Suprapubic skin (tissue), 4 donors: ENCODE results near the gene SCLT1. TPM values are rescaled to one million over a fixed set of nuclear protein-coding genes. Genes with fewer than 3 reads are reported as not detected.

Experiments used
- DNase-seq, 2 donors: peaks; one replicate each; pipeline ENCODE4 v3.0.0-alpha.2; 2019; ENCODE audit warnings: low spot score in 2 of 2
- H3K27ac ChIP-seq: fragments of 200-600 bp; sonication (generic); one replicate; pipeline ENCODE4 v1.5.1; 2019
- H3K27me3 ChIP-seq: fragments of 200-600 bp; sonication (generic); one replicate; pipeline ENCODE4 v1.5.1; 2019
- H3K36me3 ChIP-seq: fragments of 200-600 bp; sonication (generic); one replicate; pipeline ENCODE4 v1.5.1; 2019
- H3K4me1 ChIP-seq: fragments of 200-600 bp; sonication (generic); one replicate; pipeline ENCODE4 v1.5.1; 2019
- H3K4me3 ChIP-seq: fragments of 200-600 bp; sonication (generic); one replicate; pipeline ENCODE4 v1.5.1; 2019; ENCODE audit warnings: mild to moderate bottlenecking
- H3K9me3 ChIP-seq: fragments of 200-600 bp; sonication (generic); one replicate; pipeline ENCODE4 v1.5.1; 2019
- EP300 ChIP-seq: sonication (generic); formaldehyde crosslinking; IDR thresholded peaks from one replicate; pipeline ENCODE4 v1.6.1; 2017; ENCODE audit warnings: antibody characterized with exemption
- POLR2A ChIP-seq, 2 donors: fragments of 450-650 bp; IDR thresholded peaks; one replicate each; pipeline ENCODE4 v1.6.1; 2017; ENCODE audit warnings: antibody characterized with exemption in 2 of 2, mild to moderate bottlenecking in 2 of 2, moderate library complexity in 2 of 2
- POLR2AphosphoS5 ChIP-seq, 3 donors: sonication (generic); formaldehyde crosslinking; IDR thresholded peaks; one replicate each; pipeline ENCODE4 v1.6.1; 2017; ENCODE audit warnings: antibody characterized with exemption in 3 of 3
- WGBS: methylation state at CpG from one replicate; pipeline ENCODE4 v1.1.5; 2018; 5-methylcytosine and 5-hydroxymethylcytosine counted together
- total RNA-seq, 4 donors: library from RNA; depleted of rRNA; stranded (reverse); fragments of >200 nt; gene quantifications; one replicate each; pipeline ENCODE4 v1.1.0, GENCODE V29; 2016
- TF ChIP-seq, protein P1 (sequence below), 2 donors: fragments of 200-600 bp in 1 of 2; fragments of 450-650 bp in 1 of 2; sonication (generic) in 1 of 2; IDR thresholded peaks; one replicate each; pipeline ENCODE4 v1.5.1; 2016 to 2019; ENCODE audit warnings: antibody characterized with exemption in 2 of 2, mild to moderate bottlenecking in 1 of 2, moderate library complexity in 1 of 2

The SCLT1 gene
- total RNA-seq, 4 donors from 2014 or later = 7.6 to 17.2 (median 9.6) TPM

DNA sequence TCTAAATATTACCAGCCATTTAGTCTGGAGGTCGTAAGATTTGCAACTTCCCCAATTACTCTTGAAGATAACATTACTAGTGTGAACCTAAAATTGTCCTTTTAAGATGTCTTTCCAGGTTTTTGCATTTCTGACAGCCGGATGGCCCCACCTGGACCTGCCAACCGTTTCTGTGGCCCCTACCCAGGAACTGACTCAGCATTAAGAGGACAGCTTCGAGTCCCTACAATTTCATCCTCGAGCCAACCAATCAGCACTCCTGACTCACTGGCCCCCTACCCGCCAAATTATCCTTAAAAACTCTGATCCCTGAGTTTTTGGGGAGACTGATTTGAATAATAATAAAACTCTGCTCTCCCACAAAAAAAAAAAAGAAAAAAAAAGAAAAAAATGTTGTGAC is 112.0 kb downstream of the SCLT1 start:
- H3K9me3 ChIP-seq = no peaks in the 10 kb centered on the region
- H3K27ac ChIP-seq = no peak overlapping the region
- H3K4me1 ChIP-seq = no peaks in the 10 kb centered on the region
- no peaks in the 10 kb centered on the region for H3K27me3 ChIP-seq
- H3K4me3 ChIP-seq = no peak overlapping the region
- TF ChIP-seq POLR2AphosphoS5 (IDR thresholded peaks at IDR 0.05) (no peak), POLR2A (IDR thresholded peaks at IDR 0.05) (no peak), EP300 (no peak)
- TF ChIP-seq, protein P1, sequence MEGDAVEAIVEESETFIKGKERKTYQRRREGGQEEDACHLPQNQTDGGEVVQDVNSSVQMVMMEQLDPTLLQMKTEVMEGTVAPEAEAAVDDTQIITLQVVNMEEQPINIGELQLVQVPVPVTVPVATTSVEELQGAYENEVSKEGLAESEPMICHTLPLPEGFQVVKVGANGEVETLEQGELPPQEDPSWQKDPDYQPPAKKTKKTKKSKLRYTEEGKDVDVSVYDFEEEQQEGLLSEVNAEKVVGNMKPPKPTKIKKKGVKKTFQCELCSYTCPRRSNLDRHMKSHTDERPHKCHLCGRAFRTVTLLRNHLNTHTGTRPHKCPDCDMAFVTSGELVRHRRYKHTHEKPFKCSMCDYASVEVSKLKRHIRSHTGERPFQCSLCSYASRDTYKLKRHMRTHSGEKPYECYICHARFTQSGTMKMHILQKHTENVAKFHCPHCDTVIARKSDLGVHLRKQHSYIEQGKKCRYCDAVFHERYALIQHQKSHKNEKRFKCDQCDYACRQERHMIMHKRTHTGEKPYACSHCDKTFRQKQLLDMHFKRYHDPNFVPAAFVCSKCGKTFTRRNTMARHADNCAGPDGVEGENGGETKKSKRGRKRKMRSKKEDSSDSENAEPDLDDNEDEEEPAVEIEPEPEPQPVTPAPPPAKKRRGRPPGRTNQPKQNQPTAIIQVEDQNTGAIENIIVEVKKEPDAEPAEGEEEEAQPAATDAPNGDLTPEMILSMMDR (IDR thresholded peaks at IDR 0.05) = no peak
- no peak for DNase-seq
- 84% methylated on average over 6 of the region's 6 CpGs for WGBS
- peaks cover 2% of the 10 kb centered on the region for H3K36me3 ChIP-seq

DNA sequence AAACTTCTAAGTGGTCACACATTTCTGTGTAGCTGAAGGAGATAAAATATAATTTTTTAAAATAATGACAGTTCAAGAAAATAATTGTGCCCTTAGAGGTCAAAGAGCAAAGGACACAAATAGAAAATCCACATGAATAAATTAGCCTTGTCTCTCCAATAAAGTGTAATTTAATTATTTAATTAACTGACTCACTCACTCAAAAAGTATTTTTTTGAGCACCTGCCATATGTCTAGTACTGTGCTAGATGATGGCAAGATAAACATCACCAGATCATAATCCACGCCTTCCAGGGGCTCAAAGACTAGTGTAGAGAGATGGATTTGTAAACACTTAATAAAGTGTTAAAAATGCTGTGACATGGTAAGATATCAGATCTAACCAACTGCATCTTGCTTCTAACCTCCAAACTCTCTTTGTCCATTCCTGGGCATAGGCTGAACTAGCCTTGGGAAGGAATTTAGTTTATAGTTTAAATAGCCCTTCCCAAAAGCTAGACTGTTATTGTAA is 112.5 kb downstream of the SCLT1 start:
- no peaks in the 10 kb centered on the region for H3K9me3 ChIP-seq
- WGBS = 67% methylated on average over 1 of the region's 1 CpG
- no peaks in the 10 kb centered on the region for H3K36me3 ChIP-seq
- no peak for DNase-seq
- H3K4me1 ChIP-seq = no peaks in the 10 kb centered on the region
- no peak for TF ChIP-seq EP300
- TF ChIP-seq POLR2A (IDR thresholded peaks at IDR 0.05) = no peak
- TF ChIP-seq POLR2AphosphoS5 (IDR thresholded peaks at IDR 0.05) = no peak
- TF ChIP-seq, protein P1 (IDR thresholded peaks at IDR 0.05) = no peak
- no peaks in the 10 kb centered on the region for H3K27me3 ChIP-seq
- no peak overlapping the region for H3K27ac ChIP-seq
- H3K4me3 ChIP-seq = no peak overlapping the region

DNA sequence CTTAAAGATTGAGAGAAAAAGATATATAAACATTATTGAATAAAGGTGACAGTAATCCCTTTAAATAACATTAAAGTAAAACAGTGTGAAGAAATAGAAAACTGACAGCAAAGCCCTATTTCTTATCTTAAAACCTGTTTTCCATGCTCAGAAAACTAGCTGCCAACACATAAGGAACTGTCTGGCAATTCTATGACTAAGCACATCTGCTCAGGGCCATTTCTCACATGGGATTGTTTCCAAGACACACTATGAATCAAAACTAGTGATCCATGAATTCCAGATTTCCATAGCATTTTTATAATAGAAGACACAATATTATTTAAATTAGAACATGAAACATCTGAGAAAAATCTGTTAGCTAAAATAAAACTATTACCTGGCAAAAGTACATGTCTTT is 113.4 kb downstream of the SCLT1 start:
- H3K36me3 ChIP-seq = no peaks in the 10 kb centered on the region
- no peak for TF ChIP-seq EP300
- no peak for TF ChIP-seq POLR2A (IDR thresholded peaks at IDR 0.05)
- TF ChIP-seq, protein P1 (IDR thresholded peaks at IDR 0.05) = no peak
- TF ChIP-seq POLR2AphosphoS5 (IDR thresholded peaks at IDR 0.05) = no peak
- no peaks in the 10 kb centered on the region for H3K9me3 ChIP-seq
- no peaks in the 10 kb centered on the region for H3K27me3 ChIP-seq
- no peak for DNase-seq
- H3K4me1 ChIP-seq = no peaks in the 10 kb centered on the region
- no peak overlapping the region for H3K27ac ChIP-seq
- no peak overlapping the region for H3K4me3 ChIP-seq

DNA sequence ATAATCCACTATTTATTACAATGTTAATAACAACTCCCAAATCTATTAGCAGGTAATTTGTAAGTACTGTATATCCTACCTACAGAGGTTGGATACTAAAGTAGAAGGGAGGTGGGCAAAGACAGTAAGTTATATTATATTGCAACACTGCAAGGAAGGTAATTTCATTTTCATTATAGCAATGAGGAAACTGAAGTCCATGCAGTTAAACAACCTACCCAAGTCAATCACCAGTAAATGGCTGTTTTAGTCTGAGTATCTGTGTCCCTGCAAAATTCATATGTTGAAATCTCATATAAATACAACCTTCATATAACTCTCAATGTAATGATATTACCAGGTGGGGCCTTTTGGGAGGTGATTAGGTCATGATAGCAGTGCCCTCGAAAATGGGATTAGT is 114.4 kb downstream of the SCLT1 start:
- no peaks in the 10 kb centered on the region for H3K36me3 ChIP-seq
- no peak for DNase-seq
- no peaks in the 10 kb centered on the region for H3K9me3 ChIP-seq
- H3K4me1 ChIP-seq = no peaks in the 10 kb centered on the region
- H3K27me3 ChIP-seq = no peaks in the 10 kb centered on the region
- no peak for TF ChIP-seq POLR2A (IDR thresholded peaks at IDR 0.05)
- TF ChIP-seq, protein P1 (IDR thresholded peaks at IDR 0.05) = no peak
- TF ChIP-seq POLR2AphosphoS5 (IDR thresholded peaks at IDR 0.05) = no peak
- TF ChIP-seq EP300 = no peak
- no peak overlapping the region for H3K27ac ChIP-seq
- H3K4me3 ChIP-seq = no peak overlapping the region
- 96% methylated on average over 1 of the region's 1 CpG for WGBS

DNA sequence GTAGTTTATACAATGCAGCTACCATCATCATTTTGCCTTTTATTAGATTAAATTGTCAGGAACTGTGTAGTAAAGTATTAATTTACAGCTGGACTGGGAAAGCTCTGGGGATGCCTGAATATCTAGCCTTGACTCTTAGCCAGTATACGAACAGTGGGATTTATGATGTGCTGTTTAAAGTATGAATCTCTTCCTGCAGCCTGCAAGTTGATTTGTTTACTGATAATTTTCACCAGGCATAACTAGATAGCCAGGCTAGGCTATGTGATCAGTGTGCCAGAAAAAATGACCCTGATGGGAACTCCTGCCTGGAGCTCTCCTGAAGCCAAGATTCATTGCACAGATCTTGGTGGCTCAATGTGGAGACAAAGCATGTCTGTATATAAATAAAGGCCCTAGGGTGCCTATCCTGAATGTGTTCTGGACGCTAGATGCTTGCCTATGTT is 119.2 kb downstream of the SCLT1 start:
- TF ChIP-seq, protein P1 (IDR thresholded peaks at IDR 0.05) = no peak
- no peak for TF ChIP-seq EP300
- TF ChIP-seq POLR2A (IDR thresholded peaks at IDR 0.05) = no peak
- no peak for TF ChIP-seq POLR2AphosphoS5 (IDR thresholded peaks at IDR 0.05)
- Histone ChIP-seq H3K4me3 (no peak overlapping the region), H3K27ac (no peak overlapping the region), H3K36me3 (peaks cover 5% of the 10 kb centered on the region), H3K27me3 (no peaks in the 10 kb centered on the region), H3K4me1 (no peaks in the 10 kb centered on the region), H3K9me3 (no peaks in the 10 kb centered on the region)
- no peak for DNase-seq
- 67% methylated on average over 2 of the region's 2 CpGs for WGBS
